Measurements from ENCODE around the gene OR8A1. TPM values are rescaled to one million over a fixed set of nuclear protein-coding genes. Genes with fewer than 3 reads are reported as not detected.

Gene OR8A1
- total RNA-seq: not detected

DNA sequence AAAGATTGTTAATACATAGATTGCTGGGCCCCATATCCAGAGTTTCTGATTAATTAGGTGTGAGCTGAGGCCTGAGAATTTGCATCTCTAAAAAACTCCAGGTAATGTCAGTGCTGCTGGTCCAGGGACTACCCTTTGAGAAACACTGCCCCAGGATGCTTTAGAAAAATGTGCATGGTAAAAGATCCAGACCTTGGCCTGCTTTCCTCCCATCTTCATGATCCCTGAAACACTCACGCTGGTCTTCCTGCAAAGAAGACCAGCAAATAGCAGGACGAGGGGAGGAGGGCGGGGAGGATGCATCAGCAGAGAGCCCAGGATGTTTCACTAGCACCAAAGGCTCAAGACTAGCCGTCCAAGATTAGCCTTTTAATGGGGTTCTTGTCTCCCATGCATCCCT is at the start of gene OR8A1:
TSS of gene OR8A1 (plus strand) at position 301 of the 400 bp plus-strand sequence. CDS start 123 bp downstream, outside the sequence.
- Mint-ChIP-seq H3K27me3 (ENCODE audit: low read depth) (peaks cover 30% of the 10 kb centered on the region), H3K4me3 (no peak within 1 kb of the TSS), H3K27ac (no peak within 1 kb of the TSS), H3K36me3 (ENCODE audit: insufficient read depth in 2 of 2) (no peaks in the 10 kb centered on the region), H3K9me3 (no peaks in the 10 kb centered on the region), H3K4me1 (ENCODE audit: low read depth) (no peaks in the 10 kb centered on the region)
- ATAC-seq (replicated peaks in 1 of 2) (no peak), DNase-seq (no peak)

DNA sequence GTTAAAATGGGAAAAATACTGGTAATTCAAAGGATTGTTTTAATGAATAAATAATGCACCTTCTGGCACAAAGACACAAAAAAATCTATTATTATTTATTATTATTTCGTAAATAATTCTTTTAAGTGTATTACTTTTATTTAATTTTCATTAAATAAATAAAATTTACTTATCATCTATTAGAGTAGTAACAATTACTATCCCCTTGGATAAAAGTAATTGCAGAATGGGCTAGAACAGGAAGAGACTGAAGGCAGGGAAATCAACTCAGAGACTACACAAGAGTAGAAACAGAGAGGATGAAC is 49.3 kb upstream of the OR8A1 start:
- H3K27me3 Mint-ChIP-seq (ENCODE audit: low read depth): peaks cover 6% of the 10 kb centered on the region
- no peak overlapping the region for H3K27ac Mint-ChIP-seq
- no peak overlapping the region for H3K4me3 Mint-ChIP-seq
- no peaks in the 10 kb centered on the region for H3K4me1 Mint-ChIP-seq (ENCODE audit: low read depth)
- DNase-seq (no peak), ATAC-seq (replicated peaks in 1 of 2) (no peak)
- H3K36me3 Mint-ChIP-seq (ENCODE audit: insufficient read depth in 2 of 2): no peaks in the 10 kb centered on the region
- H3K9me3 Mint-ChIP-seq: no peaks in the 10 kb centered on the region

DNA sequence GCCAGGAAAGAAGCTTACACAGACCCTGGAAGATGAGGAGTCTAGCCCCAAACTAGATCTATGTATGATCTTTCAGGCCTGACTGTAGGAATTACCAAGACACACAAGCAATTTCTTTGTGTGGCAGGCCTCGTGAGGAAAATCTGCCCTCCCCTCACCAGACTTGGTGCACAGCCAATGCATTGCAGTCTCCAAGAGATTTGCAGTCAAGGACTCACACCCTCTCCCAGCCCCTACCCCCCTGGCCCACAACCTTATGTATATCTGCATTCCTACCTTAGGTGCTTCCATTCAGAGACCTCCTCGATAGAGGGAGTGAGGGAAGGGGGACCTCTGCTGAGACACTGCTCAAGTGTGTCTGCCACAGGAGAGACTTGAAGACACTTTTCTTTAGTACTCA is 36.2 kb upstream of the OR8A1 start:
- no peak overlapping the region for H3K4me3 Mint-ChIP-seq
- no peaks in the 10 kb centered on the region for H3K4me1 Mint-ChIP-seq (ENCODE audit: low read depth)
- peaks cover 41% of the 10 kb centered on the region for H3K27me3 Mint-ChIP-seq (ENCODE audit: low read depth)
- DNase-seq (no peak), ATAC-seq (replicated peaks in 1 of 2) (no peak)
- peaks cover 0 to 7% of the 10 kb centered on the region in 2 donors for H3K36me3 Mint-ChIP-seq (ENCODE audit: insufficient read depth in 2 of 2)
- H3K27ac Mint-ChIP-seq: no peak overlapping the region
- peaks cover 0 to 3% of the 10 kb centered on the region in 2 donors for H3K9me3 Mint-ChIP-seq

DNA sequence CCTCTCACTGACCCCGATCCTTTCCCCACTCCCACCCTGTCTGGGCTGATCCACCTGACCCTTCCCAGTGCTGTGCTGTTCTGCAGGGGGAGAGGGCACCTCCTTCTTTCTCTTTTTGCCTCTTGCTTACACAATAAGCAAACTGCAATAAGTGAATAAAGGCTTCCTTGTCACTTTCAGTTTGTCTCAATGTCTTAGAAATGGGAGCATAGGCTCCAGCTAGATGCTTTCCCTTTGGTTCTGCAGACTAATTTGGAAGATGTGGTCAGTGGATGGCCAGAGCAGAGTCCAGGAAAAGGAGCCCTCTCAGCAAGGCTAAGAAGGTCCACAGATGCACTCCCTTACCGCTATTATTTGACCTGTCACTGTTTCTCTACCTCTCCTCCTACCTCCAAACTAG is 35.7 kb upstream of the OR8A1 start:
- ATAC-seq (replicated peaks in 1 of 2): no peak

DNA sequence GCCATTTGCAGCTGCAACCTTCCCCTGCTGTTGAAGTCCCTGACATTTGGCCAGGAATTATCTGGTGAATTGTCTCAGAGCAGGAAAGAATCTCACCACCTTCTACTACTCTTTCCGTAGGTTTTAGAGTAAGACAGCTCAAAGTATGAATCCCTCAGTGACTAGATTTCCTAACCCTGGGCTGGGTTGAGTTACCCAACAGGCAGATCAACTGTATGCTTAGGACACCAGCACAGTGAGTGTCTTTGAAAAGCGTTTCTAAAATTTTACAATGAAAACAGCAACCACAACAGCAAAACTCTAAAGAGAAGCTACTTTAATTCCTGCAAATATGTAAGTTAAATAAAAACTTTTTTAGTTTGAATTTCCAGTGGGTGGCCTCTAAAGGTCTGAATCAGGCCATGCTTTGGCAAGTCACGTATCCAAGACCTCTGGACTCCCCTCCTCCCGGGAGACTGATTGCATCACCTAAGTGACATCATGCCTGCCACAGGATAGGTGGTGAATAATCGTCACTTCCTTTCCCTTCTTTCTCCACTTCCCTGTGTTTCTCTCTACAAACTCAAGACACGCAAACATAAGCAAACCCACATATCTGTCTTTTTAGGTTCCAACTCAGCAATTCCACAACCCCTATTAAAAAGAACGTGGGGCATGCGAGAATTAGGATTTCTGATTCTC is 34.1 kb upstream of the OR8A1 start:
- Mint-ChIP-seq H3K36me3 (ENCODE audit: insufficient read depth in 2 of 2) (no peaks in the 10 kb centered on the region), H3K27me3 (ENCODE audit: low read depth) (peaks cover 23% of the 10 kb centered on the region), H3K27ac (no peak overlapping the region), H3K4me3 (no peak overlapping the region), H3K9me3 (no peaks in the 10 kb centered on the region), H3K4me1 (ENCODE audit: low read depth) (no peaks in the 10 kb centered on the region)
- no peak for DNase-seq
- no peak for ATAC-seq (replicated peaks in 1 of 2)

More for the DNA sequence above, 35.7 kb upstream of the OR8A1 start:
- H3K4me1 Mint-ChIP-seq (ENCODE audit: low read depth): no peaks in the 10 kb centered on the region
- peaks cover 0 to 3% of the 10 kb centered on the region in 2 donors for H3K9me3 Mint-ChIP-seq
- H3K4me3 Mint-ChIP-seq: no peak overlapping the region
- H3K27ac Mint-ChIP-seq: peak overlapping the region; percentile 91
- H3K36me3 Mint-ChIP-seq (ENCODE audit: insufficient read depth in 2 of 2): peaks cover 0 to 4% of the 10 kb centered on the region in 2 donors
- no peak for DNase-seq
- peaks cover 36% of the 10 kb centered on the region for H3K27me3 Mint-ChIP-seq (ENCODE audit: low read depth)

DNA sequence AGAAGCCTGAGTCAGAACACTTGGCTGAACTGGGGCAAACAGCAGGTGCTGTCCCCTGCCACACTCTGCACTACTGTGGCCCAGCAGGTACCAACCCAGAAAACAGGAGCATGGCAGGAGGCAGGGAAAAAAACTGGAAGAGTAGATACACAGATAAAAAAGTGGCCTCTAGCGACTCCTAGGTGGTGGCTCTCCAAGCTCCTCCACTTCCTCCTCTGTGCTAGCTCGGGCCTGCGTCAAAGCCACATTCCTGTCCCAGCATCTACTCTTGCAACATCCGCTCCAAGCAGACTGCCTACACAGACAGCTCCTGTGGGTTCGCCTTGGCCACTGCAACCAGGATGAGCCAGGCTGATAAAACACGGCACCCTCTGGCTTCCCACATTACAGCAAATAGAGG is 33.3 kb upstream of the OR8A1 start:
- DNase-seq (no peak), ATAC-seq (replicated peaks in 1 of 2) (no peak)
- Mint-ChIP-seq H3K36me3 (ENCODE audit: insufficient read depth in 2 of 2) (no peaks in the 10 kb centered on the region), H3K9me3 (no peaks in the 10 kb centered on the region), H3K27ac (no peak overlapping the region), H3K27me3 (ENCODE audit: low read depth) (peaks cover 22% of the 10 kb centered on the region), H3K4me1 (ENCODE audit: low read depth) (no peaks in the 10 kb centered on the region), H3K4me3 (no peak overlapping the region)

DNA sequence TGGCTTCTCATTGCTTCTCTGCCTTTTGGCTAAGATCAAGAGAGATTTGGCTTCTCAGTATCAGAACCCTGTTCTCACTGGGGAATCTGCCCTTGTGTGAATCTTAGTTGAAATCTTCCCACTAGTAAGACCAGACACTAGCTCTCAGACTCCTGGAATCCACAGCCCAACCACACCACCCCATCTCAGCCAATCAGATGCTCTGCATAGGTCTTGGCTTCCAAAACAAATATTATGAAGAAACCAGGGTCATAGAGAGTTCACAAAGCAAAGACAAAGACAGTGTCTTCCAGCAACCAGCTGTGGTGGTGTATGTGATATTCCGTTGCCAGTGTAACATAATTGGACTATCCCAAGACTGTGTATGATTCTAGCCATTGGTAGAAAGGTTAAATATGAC is 31.8 kb upstream of the OR8A1 start:
- H3K4me3 Mint-ChIP-seq: no peak overlapping the region
- DNase-seq (no peak), ATAC-seq (replicated peaks in 1 of 2) (no peak)
- peaks cover 0 to under 1% of the 10 kb centered on the region in 2 donors for H3K9me3 Mint-ChIP-seq
- no peaks in the 10 kb centered on the region for H3K36me3 Mint-ChIP-seq (ENCODE audit: insufficient read depth in 2 of 2)
- peaks cover 17% of the 10 kb centered on the region for H3K27me3 Mint-ChIP-seq (ENCODE audit: low read depth)
- H3K4me1 Mint-ChIP-seq (ENCODE audit: low read depth): no peaks in the 10 kb centered on the region
- no peak overlapping the region for H3K27ac Mint-ChIP-seq

DNA sequence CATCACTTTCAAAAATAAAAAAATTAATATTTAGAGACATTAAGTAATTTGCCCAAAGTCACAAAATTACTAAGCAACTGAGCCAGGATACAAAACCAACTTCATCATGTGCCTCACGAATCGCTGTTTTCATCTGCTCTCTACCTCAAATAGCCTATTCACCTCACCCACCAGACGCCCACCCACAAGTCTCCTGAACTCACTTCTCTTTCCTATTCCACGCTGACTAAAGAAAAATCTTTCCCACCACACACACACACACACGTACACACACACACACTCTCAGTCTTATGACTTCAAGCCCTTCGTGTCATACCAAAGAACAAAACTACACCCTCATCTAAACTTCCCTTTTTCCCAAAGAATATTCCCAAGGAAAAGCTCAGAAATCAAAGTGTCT is 28.6 kb upstream of the OR8A1 start:
- ATAC-seq (replicated peaks in 1 of 2) (no peak), DNase-seq (no peak)
- peaks cover 24% of the 10 kb centered on the region for H3K27me3 Mint-ChIP-seq (ENCODE audit: low read depth)
- H3K4me1 Mint-ChIP-seq (ENCODE audit: low read depth): no peaks in the 10 kb centered on the region
- peaks cover 0 to 1% of the 10 kb centered on the region in 2 donors for H3K9me3 Mint-ChIP-seq
- H3K27ac Mint-ChIP-seq: no peak overlapping the region
- H3K36me3 Mint-ChIP-seq (ENCODE audit: insufficient read depth in 2 of 2): peaks cover 0 to 1% of the 10 kb centered on the region in 2 donors
- no peak overlapping the region for H3K4me3 Mint-ChIP-seq

DNA sequence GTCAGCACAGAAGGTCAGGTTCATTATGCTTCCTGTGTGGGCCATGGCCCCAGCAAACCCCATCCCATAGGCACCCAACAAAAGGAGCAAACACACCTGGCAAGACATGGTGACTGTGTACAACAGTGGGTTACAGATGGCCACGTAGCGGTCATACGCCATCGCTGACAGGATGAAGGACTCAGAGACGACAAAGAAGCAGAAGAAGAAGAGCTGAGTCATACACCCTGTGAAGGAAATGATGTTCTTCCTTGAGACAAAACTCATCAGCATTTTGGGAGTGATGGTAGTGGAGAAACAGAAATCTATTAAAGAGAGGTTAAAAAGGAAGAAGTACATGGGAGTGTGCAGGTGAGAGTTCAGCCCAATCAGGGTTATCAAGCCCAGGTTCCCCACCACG is 26.7 kb upstream of the OR8A1 start:
- no peak overlapping the region for H3K27ac Mint-ChIP-seq
- H3K27me3 Mint-ChIP-seq (ENCODE audit: low read depth): peaks cover 18% of the 10 kb centered on the region
- no peak overlapping the region for H3K4me3 Mint-ChIP-seq
- ATAC-seq (replicated peaks in 1 of 2) (no peak), DNase-seq (no peak)
- H3K36me3 Mint-ChIP-seq (ENCODE audit: insufficient read depth in 2 of 2): peaks cover 0 to 1% of the 10 kb centered on the region in 2 donors
- no peaks in the 10 kb centered on the region for H3K4me1 Mint-ChIP-seq (ENCODE audit: low read depth)
- peaks cover 0 to 1% of the 10 kb centered on the region in 2 donors for H3K9me3 Mint-ChIP-seq

DNA sequence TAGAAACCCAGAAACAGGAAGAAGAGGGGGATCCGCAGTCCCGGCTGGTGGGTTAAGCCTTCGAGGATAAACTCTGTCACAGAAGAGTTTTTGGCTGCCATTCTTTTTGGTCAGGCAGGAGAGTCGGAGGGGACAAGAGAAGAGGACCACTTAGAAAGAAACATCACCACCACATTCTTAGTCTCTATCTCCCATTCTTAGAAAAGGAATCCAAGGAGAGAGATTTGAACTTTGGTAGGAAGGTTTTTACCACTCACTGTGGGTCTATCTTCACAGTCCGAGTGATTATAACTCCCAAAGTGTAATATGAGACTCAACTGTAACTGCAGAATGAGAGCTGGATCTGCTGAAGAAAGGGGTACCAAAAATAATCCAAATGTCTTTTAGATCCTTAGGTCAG is 26.2 kb upstream of the OR8A1 start, which contains the start of gene OR8B12:
TSS of gene OR8B12 (minus strand) at position 101 of the 400 bp plus-strand sequence. CDS start at position 101, 0 bp downstream.
- Mint-ChIP-seq H3K9me3 (peaks cover 0 to 1% of the 10 kb centered on the region in 2 donors), H3K4me3 (no peak within 1 kb of the TSS), H3K27ac (no peak within 1 kb of the TSS), H3K27me3 (ENCODE audit: low read depth) (peaks cover 19% of the 10 kb centered on the region), H3K4me1 (ENCODE audit: low read depth) (no peaks in the 10 kb centered on the region), H3K36me3 (ENCODE audit: insufficient read depth in 2 of 2) (peaks cover 0 to 1% of the 10 kb centered on the region in 2 donors)
- ATAC-seq (replicated peaks in 1 of 2) (no peak), DNase-seq (no peak)

DNA sequence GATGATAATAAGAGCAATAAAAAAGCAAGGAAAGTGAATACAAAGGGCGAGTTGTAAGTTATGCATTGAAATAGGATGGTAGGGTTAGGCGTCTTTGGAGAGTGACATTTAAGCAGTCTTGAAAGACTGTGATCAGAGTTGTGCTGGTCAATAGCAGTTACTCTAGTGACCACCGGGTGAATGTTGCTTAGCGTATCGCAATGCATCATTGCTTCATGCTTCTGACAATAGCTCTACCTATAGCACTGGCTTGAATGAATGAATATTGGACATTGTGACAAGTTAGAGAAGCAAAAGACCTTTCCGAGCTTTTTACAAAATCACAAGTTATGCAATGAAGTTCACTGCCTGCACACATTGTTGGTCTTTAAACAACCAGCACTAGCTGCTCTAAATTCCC is 18.6 kb upstream of the OR8A1 start:
- no peak for ATAC-seq (replicated peaks in 1 of 2)
- no peak for DNase-seq
- Mint-ChIP-seq H3K36me3 (ENCODE audit: insufficient read depth in 2 of 2) (no peaks in the 10 kb centered on the region), H3K4me1 (ENCODE audit: low read depth) (no peaks in the 10 kb centered on the region), H3K27ac (no peak overlapping the region), H3K4me3 (no peak overlapping the region), H3K27me3 (ENCODE audit: low read depth) (peaks cover 5% of the 10 kb centered on the region), H3K9me3 (no peaks in the 10 kb centered on the region)

DNA sequence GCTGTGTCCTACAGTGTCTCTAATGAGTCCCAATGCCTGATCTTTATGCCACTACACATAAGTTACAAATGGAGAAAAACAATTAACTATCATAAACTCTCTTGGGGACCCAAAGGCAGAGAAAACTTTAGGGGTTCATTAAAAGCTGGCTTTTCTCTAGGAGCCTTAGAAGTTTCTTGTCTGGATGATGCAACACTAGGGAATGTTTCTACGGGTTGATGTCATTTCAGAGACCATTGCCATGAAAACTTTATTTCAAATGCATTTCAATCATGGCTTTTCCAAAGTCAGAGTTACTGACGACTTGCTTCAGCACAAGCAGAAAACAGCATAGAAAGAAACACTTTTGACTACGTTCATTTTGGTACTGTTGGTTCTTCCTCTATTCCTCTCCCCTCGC is 17.8 kb upstream of the OR8A1 start:
- Mint-ChIP-seq H3K27me3 (ENCODE audit: low read depth) (peaks cover 10% of the 10 kb centered on the region), H3K36me3 (ENCODE audit: insufficient read depth in 2 of 2) (no peaks in the 10 kb centered on the region), H3K4me1 (ENCODE audit: low read depth) (no peaks in the 10 kb centered on the region), H3K4me3 (no peak overlapping the region), H3K9me3 (no peaks in the 10 kb centered on the region), H3K27ac (no peak overlapping the region)
- no peak for ATAC-seq (replicated peaks in 1 of 2)
- no peak for DNase-seq

DNA sequence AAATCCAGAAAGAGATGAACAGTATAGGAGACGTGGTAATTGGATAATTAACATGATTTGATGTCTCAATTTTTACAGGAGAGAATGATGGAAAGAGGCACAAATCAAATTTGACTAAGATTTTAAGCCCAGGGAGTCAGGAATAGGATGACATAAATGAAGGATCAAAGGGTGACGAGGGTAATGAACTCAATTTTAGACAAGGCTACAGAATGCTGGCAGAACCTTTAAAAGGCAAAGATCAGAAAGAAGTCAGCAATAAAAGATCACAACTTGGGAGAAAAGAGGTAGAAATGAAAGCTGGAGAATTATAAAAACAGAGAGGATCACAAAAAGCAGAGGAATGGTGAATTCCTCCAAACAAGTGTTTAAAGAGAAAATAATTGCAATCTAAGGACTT is 13.0 kb upstream of the OR8A1 start:
- H3K36me3 Mint-ChIP-seq (ENCODE audit: insufficient read depth in 2 of 2): no peaks in the 10 kb centered on the region
- DNase-seq (no peak), ATAC-seq (replicated peaks in 1 of 2) (no peak)
- H3K4me1 Mint-ChIP-seq (ENCODE audit: low read depth): no peaks in the 10 kb centered on the region
- H3K27ac Mint-ChIP-seq: no peak overlapping the region
- no peaks in the 10 kb centered on the region for H3K9me3 Mint-ChIP-seq
- H3K27me3 Mint-ChIP-seq (ENCODE audit: low read depth): peaks cover 11% of the 10 kb centered on the region
- H3K4me3 Mint-ChIP-seq: no peak overlapping the region

DNA sequence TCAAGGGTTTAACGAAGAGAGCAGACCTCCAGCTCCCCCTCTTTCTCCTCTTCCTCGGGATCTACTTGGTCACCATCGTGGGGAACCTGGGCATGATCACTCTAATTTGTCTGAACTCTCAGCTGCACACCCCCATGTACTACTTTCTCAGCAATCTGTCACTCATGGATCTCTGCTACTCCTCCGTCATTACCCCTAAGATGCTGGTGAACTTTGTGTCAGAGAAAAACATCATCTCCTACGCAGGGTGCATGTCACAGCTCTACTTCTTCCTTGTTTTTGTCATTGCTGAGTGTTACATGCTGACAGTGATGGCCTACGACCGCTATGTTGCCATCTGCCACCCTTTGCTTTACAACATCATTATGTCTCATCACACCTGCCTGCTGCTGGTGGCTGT is 363 bp downstream of the OR8A1 start:
- no peak overlapping the region for H3K4me3 Mint-ChIP-seq
- ATAC-seq (replicated peaks in 1 of 2) (no peak), DNase-seq (no peak)
- no peaks in the 10 kb centered on the region for H3K36me3 Mint-ChIP-seq (ENCODE audit: insufficient read depth in 2 of 2)
- H3K27me3 Mint-ChIP-seq (ENCODE audit: low read depth): peaks cover 31% of the 10 kb centered on the region
- no peaks in the 10 kb centered on the region for H3K4me1 Mint-ChIP-seq (ENCODE audit: low read depth)
- no peaks in the 10 kb centered on the region for H3K9me3 Mint-ChIP-seq
- H3K27ac Mint-ChIP-seq: no peak overlapping the region
